H9 (cell line): ENCODE measurements around the gene SFI1. TPM values are rescaled to one million over a fixed set of nuclear protein-coding genes. Genes with fewer than 3 reads are reported as not detected.

Experiments used
- DNase-seq: peaks from one replicate; pipeline ENCODE4 v3.0.0-alpha.2; 2017
- H2AFZ ChIP-seq: one replicate; pipeline ENCODE4 v1.6.1; 2013; ENCODE audit warnings: mild to moderate bottlenecking, low read length, control low read depth, moderate library complexity
- H2AK5ac ChIP-seq: 2 replicates; pipeline ENCODE4 v1.6.1; 2013; ENCODE audit warnings: low read length, control low read depth, mixed read lengths; ENCODE audit not compliant: insufficient read length
- H2BK120ac ChIP-seq: one replicate; pipeline ENCODE4 v1.6.1; 2013; ENCODE audit warnings: low read depth, mild to moderate bottlenecking, low read length, control low read depth, inconsistent platforms; ENCODE audit not compliant: poor library complexity, severe bottlenecking
- H2BK12ac ChIP-seq: 2 replicates; pipeline ENCODE4 v1.6.1; 2013; ENCODE audit warnings: low read length, control low read depth, mixed read lengths, low read depth; ENCODE audit not compliant: insufficient read length
- H2BK15ac ChIP-seq: 2 replicates; pipeline ENCODE4 v1.6.1; 2013; ENCODE audit warnings: low read depth, low read length, control low read depth
- H2BK20ac ChIP-seq: one replicate; pipeline ENCODE4 v1.6.1; 2013; ENCODE audit warnings: low read depth, mild to moderate bottlenecking, low read length, control low read depth, inconsistent platforms; ENCODE audit not compliant: poor library complexity, severe bottlenecking
- H2BK5ac ChIP-seq: 2 replicates; pipeline ENCODE4 v1.6.1; 2013; ENCODE audit warnings: low read length, control low read depth, mixed read lengths; ENCODE audit not compliant: insufficient read length
- H3K14ac ChIP-seq: 2 replicates; pipeline ENCODE4 v1.6.1; 2013; ENCODE audit warnings: low read length, control low read depth; ENCODE audit not compliant: insufficient read depth
- H3K18ac ChIP-seq: 2 replicates; pipeline ENCODE4 v1.6.1; 2013; ENCODE audit warnings: low read depth, mild to moderate bottlenecking, mixed read lengths, low read length, control low read depth; ENCODE audit not compliant: insufficient read length
- H3K23ac ChIP-seq: 2 replicates; pipeline ENCODE4 v1.6.1; 2013; ENCODE audit warnings: low read length, control low read depth, mixed read lengths, low read depth; ENCODE audit not compliant: insufficient read length
- H3K23me2 ChIP-seq: 2 replicates; pipeline ENCODE4 v1.6.1; 2013; ENCODE audit warnings: low read depth, mild to moderate bottlenecking, mixed read lengths, low read length, control low read depth; ENCODE audit not compliant: insufficient read length, poor library complexity, severe bottlenecking
- H3K27ac ChIP-seq: 2 replicates; pipeline ENCODE4 v1.5.1; 2013; ENCODE audit warnings: low read length, control low read depth, mixed read lengths, low read depth; ENCODE audit not compliant: insufficient read length
- H3K27me3 ChIP-seq: 2 replicates; pipeline ENCODE4 v1.6.1; 2013; ENCODE audit warnings: low read length, control low read depth, inconsistent platforms; ENCODE audit not compliant: insufficient read depth
- H3K4ac ChIP-seq: 2 replicates; pipeline ENCODE4 v1.6.1; 2013; ENCODE audit warnings: low read depth, mild to moderate bottlenecking, control low read depth, inconsistent platforms, low read length, moderate library complexity
- H3K4me1 ChIP-seq: 2 replicates; pipeline ENCODE4 v1.6.1; 2013; ENCODE audit warnings: low read length, control low read depth, inconsistent platforms; ENCODE audit not compliant: insufficient read depth
- H3K4me2 ChIP-seq: 2 replicates; pipeline ENCODE4 v1.6.1; 2013; ENCODE audit warnings: low read length, control low read depth, mixed read lengths; ENCODE audit not compliant: insufficient read length, insufficient read depth
- H3K56ac ChIP-seq: 2 replicates; pipeline ENCODE4 v1.6.1; 2013; ENCODE audit warnings: low read depth, mild to moderate bottlenecking, mixed read lengths, low read length, control low read depth; ENCODE audit not compliant: insufficient read length
- H3K79me1 ChIP-seq: 2 replicates; pipeline ENCODE4 v1.6.1; 2013; ENCODE audit warnings: low read depth, mild to moderate bottlenecking, moderate library complexity, low read length, control low read depth, inconsistent platforms; ENCODE audit not compliant: insufficient read depth, poor library complexity, severe bottlenecking
- H3K79me2 ChIP-seq: 2 replicates; pipeline ENCODE4 v1.6.1; 2013; ENCODE audit warnings: low read length, control low read depth, inconsistent platforms; ENCODE audit not compliant: insufficient read depth
- H3K9ac ChIP-seq: 2 replicates; pipeline ENCODE4 v1.6.1; 2013; ENCODE audit warnings: low read length, control low read depth, mixed read lengths; ENCODE audit not compliant: insufficient read length; ENCODE audit errors: extremely low read depth
- H3K9me3 ChIP-seq: one replicate; pipeline ENCODE4 v1.6.1; 2013; ENCODE audit warnings: low read depth, low read length, inconsistent platforms; ENCODE audit not compliant: control insufficient read depth
- H3T11ph ChIP-seq: one replicate; pipeline ENCODE4 v1.6.1; 2013; ENCODE audit warnings: mild to moderate bottlenecking, low read length, control low read depth, inconsistent platforms
- H4K20me1 ChIP-seq: one replicate; pipeline ENCODE4 v1.6.1; 2013; ENCODE audit not compliant: control insufficient read depth, insufficient read length, insufficient read depth
- H4K5ac ChIP-seq: 2 replicates; pipeline ENCODE4 v1.6.1; 2013; ENCODE audit warnings: low read depth, mild to moderate bottlenecking, mixed read lengths, low read length, control low read depth; ENCODE audit not compliant: insufficient read length
- H4K8ac ChIP-seq: replicated peaks from 2 replicates; pipeline ENCODE4 v1.6.1; 2013; ENCODE audit warnings: low read length, control low read depth, mixed read lengths, low read depth; ENCODE audit not compliant: insufficient read length
- H4K91ac ChIP-seq: 2 replicates; pipeline ENCODE4 v1.6.1; 2013; ENCODE audit warnings: low read depth, mild to moderate bottlenecking, moderate library complexity, mixed read lengths, low read length, control low read depth; ENCODE audit not compliant: insufficient read length
- H3K27ac Mint-ChIP-seq, 3 experiments: 2 replicates in 2 of 3; 3 replicates in 1 of 3; pipeline ENCODE4 v1.8.0; 2020 to 2021; ENCODE audit warnings: mixed read lengths in 3 of 3, mild to moderate bottlenecking in 1 of 3, moderate library complexity in 1 of 3
- H3K27me3 Mint-ChIP-seq: 2 replicates; pipeline ENCODE4 v1.8.0; 2021; ENCODE audit warnings: low read depth, mild to moderate bottlenecking, moderate library complexity, mixed read lengths
- H3K36me3 Mint-ChIP-seq, 3 experiments: 2 replicates in 2 of 3; 3 replicates in 1 of 3; pipeline ENCODE4 v1.8.0; 2020 to 2021; ENCODE audit warnings: low read depth in 3 of 3, mixed read lengths in 3 of 3; ENCODE audit not compliant: insufficient read depth in 1 of 3
- H3K4me1 Mint-ChIP-seq, 2 experiments: 2 replicates each; pipeline ENCODE4 v1.8.0; 2020; ENCODE audit warnings: mixed read lengths in 2 of 2
- H3K4me3 Mint-ChIP-seq, 2 experiments: 2 replicates in 1 of 2; 3 replicates in 1 of 2; pipeline ENCODE4 v1.8.0; 2020 to 2021; ENCODE audit warnings: mild to moderate bottlenecking in 2 of 2, mixed read lengths in 2 of 2, moderate library complexity in 1 of 2
- H3K9me3 Mint-ChIP-seq, 2 experiments: 2 replicates in 1 of 2; 3 replicates in 1 of 2; pipeline ENCODE4 v1.8.0; 2020; ENCODE audit warnings: mild to moderate bottlenecking in 2 of 2, mixed read lengths in 2 of 2, moderate library complexity in 1 of 2
- CTCF ChIP-seq: fragments of 200-600 bp; sonication (generic); conservative IDR thresholded peaks from 3 replicates; pipeline ENCODE4 v1.8.0; 2021; ENCODE audit warnings: antibody characterized with exemption, mild to moderate bottlenecking
- WGBS: extraction: QIAGEN DNeasy Blood & Tissue Kit; methylation state at CpG from one replicate; pipeline ENCODE4 v1.1.7; 2013; ENCODE audit warnings: missing lambda C conversion rate, low lambda C conversion rate, mixed read lengths; ENCODE audit not compliant: insufficient read length; ENCODE audit errors: extremely low coverage; 5-methylcytosine and 5-hydroxymethylcytosine counted together
- total RNA-seq: library from RNA; stranded (reverse); gene quantifications from 2 replicates; pipeline ENCODE4 v1.2.1, GENCODE V29; 2021

Gene SFI1
- total RNA-seq, 1 experiment from 2014 or later = 26.4 TPM

GRCh38 chr22:31625257-31625640, 128.9 kb downstream of the SFI1 start:
- H3K27me3 ChIP-seq = no peaks in the 10 kb centered on the region
- no peak overlapping the region for H2BK20ac ChIP-seq
- no peak overlapping the region; the same call in 1 of the 2 replicates for H3K14ac ChIP-seq
- H4K20me1 ChIP-seq = peaks cover 6% of the 10 kb centered on the region
- H3K23me2 ChIP-seq = peaks cover 3% of the 10 kb centered on the region
- H2AK5ac ChIP-seq = no peak overlapping the region
- DNase-seq = no peak
- H3K9me3 Mint-ChIP-seq = no peaks in the 10 kb centered on the region; a peak in 1 of 5 replicates
- no peak overlapping the region for H2AFZ ChIP-seq
- TF ChIP-seq CTCF = no peak
- H3K27ac ChIP-seq = no peak overlapping the region
- H3K4ac ChIP-seq = no peak overlapping the region
- peaks cover 0 to 15% (median 9%) of the 10 kb centered on the region in 3 experiments; a peak in 5 of 7 replicates for H3K36me3 Mint-ChIP-seq
- H3K79me2 ChIP-seq = peaks cover 8% of the 10 kb centered on the region; the same call in 1 of the 2 replicates
- H3K79me1 ChIP-seq = peaks cover 5% of the 10 kb centered on the region
- H4K5ac ChIP-seq = no peak overlapping the region
- H3K23ac ChIP-seq = no peak overlapping the region
- peak overlapping the region in 2 of 3 experiments; percentile 88 to 89; a peak in 5 of 7 replicates for H3K27ac Mint-ChIP-seq
- peak overlapping the region in 1 of 2 experiments; percentile 45; a peak in 1 of 5 replicates for H3K4me3 Mint-ChIP-seq
- no peak overlapping the region for H3K4me2 ChIP-seq
- no peaks in the 10 kb centered on the region for H3K9me3 ChIP-seq
- H2BK5ac ChIP-seq = no peak overlapping the region
- no peak overlapping the region for H3T11ph ChIP-seq
- no peak overlapping the region for H3K18ac ChIP-seq
- no peak overlapping the region for H4K91ac ChIP-seq
- H3K56ac ChIP-seq = no peak overlapping the region
- H2BK15ac ChIP-seq = no peak overlapping the region
- WGBS = no CpG with 5 or more reads among the region's 7 CpGs
- no peaks in the 10 kb centered on the region; the same call in 1 of the 2 replicates for H3K4me1 ChIP-seq
- H3K4me1 Mint-ChIP-seq = peaks cover 27 to 29% of the 10 kb centered on the region in 2 experiments
- no peak overlapping the region for H2BK120ac ChIP-seq
- no peak overlapping the region for H2BK12ac ChIP-seq
- no peak overlapping the region for H3K9ac ChIP-seq
- H4K8ac ChIP-seq = no peak overlapping the region
- no peaks in the 10 kb centered on the region; the same call in 1 of the 2 replicates for H3K27me3 Mint-ChIP-seq
